ENCODE results near the gene ACTR3C. TPM values are rescaled to one million over a fixed set of nuclear protein-coding genes. Genes with fewer than 3 reads are reported as not detected.
"Not testable (repeated sequence)": the region's sequence is repeated elsewhere in the genome, so short reads cannot be mapped to it uniquely, and the experiment has no call there.

Gene ACTR3C
- polyA plus RNA-seq, 10 donors: 0.59 to 3.2 (median 1.4) TPM

DNA sequence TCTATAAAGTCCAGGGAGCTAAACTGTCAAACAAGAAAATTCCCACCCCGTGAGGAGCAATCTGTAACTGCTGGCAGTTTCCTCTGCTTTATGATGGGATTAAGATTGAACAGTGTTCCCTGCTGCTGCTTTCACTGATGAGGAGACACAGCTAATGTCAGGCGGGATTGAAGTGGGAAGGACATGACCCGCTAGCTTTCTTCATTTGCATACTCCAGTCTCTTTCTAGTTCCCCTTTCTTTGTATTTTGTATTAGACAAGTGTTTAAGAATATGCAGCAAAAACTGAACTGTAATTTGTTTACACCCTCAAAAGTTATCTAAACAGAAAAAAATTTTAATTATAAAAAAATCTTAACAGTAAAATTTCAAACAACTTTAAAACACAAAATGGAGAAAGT, 40.2 kb downstream of the ACTR3C start:
- DNase-seq: not testable (repeated sequence)

DNA sequence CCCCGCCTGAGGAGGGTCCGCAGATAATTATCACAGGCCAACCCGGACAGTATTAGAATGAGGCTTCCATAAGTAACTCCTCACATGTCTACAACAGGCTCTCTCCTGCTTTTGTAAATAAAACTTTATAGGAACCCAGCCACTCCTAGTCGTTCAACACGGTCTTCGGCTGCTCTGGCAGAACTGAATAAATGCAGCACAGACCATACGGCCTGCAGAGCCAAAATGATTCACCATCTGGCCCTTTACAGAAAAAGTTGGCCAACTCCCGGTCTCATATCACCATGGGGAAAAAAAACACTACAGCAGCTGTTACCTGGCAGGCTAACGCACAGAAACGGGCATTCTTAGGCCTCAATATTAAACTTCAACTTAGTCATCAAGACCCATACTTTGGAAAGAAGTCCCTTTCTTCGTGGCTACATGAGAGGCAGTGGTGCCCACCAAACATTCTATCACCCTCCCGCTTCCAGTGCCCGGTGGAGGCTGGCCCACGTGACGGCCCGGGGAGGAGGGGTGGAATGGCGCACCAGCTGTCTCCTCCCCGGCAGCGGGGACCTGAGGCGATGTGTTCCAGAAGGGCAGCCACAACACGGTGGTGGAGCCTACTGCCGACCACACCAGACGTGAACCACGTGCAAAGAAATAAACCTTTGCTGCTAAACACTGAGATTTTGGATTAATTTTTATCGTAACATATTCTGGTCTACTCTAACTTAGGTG, 41.5 kb downstream of the ACTR3C start:
- not testable (repeated sequence) for DNase-seq

DNA sequence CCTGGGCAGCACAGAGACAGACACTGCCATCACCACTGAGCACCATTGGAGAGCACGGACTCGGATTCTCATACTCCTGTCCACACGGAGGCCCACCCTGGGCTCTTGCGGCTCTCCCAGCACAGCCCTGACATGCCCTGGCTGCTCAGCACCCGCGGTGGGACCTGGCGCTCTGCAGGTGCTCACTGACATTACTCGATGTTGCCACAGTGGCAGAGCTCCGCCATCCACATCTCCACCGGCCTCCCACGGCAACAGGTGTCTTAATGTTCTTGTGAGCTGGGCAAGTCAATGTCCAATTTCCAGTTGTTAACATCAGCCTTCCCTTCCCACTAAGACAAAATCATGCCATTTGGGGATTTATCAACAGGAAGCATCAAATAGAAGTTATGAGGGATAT, 45.0 kb downstream of the ACTR3C start:
- not testable (repeated sequence) for DNase-seq

DNA sequence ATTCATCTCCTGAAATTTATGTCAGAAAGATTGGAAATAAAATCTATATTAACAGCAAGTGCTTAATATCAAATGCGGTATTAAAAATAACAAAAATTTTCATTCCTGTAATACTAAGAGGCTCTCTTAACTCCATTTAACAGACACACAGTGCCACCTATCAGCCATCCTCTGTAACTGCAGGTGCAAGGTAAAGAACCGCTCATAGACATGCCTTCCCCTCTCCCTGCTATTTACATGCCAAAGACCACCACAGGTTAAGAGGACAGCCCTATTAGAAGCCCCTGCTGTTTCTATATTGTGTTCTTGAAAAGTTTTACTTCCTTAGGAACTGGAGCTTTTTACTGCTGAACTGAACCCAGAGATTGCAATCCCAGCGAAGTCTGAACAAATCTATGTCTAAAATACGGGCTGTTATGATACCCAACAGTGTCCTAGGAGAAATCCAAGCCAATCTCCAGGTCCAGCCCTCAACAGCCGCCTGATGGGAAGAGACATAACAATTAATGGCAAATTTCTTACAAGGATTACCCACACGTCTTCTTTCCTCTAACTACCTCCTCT, 47.1 kb downstream of the ACTR3C start:
- peak; percentile 0 to 20 (median 10) for DNase-seq

DNA sequence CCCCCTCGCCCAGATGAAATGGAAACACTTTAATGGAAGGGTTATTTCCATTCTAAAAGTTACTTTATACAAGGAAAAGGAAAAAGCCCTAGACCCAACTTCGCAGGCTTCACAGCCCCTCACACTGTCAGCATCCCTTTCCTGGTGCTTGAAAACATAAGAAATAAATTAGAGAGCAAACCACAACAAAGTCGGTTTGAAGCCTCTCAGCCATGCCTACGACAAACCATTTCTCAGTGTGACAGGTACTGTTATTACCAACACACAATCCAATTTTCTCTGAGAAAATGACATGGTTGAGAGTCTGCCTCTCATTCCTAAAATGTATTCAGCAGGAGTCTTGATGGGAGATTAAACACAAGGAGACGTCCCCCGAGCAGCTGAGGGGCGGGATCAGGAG, 51.4 kb downstream of the ACTR3C start:
- not testable (repeated sequence) for DNase-seq

DNA sequence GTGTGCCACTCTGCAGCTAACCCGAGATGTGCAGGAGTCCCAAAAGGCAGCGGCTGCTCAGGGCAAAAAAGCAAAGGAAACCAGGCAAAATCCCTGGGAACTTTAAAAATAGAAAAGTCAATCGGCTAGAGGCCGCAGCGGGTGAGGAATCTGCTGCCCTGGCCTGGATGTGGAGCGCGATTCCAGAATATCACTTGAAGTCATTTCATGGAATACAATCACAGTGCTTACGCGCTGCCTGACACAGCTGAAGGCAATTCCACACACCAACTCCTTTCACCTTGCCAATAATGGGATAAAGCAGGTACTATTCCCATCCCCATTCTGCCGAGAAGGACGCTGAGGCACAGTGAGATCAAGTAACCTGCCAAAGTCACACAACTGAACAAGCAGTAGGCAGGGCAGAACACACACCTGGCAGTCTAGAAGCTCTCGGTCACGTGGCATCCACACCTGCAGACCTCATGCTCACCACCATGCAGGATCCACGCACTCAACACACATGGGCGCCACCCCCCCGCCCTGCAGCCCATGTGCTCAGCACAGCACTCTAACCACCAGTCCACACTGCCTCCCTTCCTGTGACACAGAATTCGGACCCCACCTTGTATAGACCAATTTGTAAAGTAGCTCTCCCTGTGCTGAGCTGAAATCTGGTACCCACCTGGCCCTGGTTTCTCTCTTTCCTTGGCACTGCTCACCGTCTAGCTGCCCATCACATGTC, 53.1 kb downstream of the ACTR3C start:
- not testable (repeated sequence) for DNase-seq

DNA sequence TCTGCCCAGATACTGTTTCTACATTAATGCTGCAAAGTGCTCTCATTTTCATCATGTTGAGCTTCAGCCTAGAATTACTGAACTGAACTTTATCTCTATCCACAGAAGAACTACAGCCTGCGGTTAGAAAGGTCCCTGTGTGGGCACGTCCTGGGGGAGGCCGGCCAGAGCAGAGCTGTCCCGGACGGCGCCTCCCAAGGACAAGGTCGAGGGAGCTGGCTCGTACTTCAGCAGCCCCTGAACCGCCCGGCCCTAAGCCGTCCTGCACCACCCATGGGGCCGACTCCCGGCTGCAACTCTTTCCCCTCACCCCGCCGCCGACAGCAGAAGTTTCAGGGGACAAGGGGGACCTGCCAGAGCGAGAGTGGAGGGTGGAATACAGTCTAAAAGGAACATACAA, 54.5 kb downstream of the ACTR3C start:
- DNase-seq: not testable (repeated sequence)

DNA sequence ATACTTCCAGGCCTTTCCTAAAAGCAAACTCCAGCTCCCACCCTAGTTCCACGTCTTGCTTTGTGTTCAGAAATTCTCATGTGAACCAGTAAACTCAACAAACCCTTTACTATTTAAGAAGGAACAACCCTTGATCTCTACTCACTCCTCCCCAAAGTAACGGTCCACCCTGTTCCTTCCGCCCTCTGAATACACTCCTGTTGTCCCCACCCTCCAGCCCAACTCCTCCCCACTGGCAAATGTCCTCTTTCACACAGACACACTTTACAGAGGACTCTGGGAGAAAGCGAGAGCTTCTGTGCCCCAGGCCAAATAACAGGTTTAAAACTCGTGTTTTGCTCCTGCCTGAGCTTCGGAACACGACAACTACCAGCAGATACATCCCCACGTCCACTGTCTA, 55.1 kb downstream of the ACTR3C start:
- not testable (repeated sequence) for DNase-seq

DNA sequence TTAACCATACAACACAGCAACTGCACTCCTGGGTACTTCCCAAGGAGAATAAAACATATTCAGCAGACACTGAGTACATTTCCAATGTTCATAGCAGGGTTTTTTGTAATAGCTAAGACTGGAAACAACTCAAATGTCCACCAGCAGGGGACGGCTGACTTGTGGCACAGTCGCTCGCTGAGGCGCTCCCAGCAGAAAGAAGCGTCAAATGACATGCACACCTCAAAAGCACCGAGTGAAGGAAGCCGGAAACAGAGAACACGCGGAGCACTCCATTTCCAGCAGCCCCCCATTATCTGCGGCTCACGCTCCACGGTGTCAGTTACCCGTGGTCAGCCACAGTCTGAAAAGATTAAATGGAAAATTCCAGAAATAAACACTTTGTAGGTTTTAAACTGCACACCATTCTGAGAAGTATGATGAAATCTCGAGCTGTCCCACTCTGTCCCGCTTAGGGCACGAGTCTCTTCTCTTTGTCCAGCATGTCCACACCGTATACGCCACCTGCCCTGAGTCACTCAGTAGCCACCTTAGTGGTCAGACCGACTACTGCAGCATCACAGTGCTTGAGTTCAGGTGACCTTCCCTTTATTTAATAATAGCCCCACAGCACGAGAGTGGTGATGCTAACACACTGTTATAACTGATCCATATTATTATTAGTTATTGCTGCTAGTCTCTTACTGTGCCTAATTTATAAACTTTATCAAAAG, 56.2 kb downstream of the ACTR3C start:
- DNase-seq: not testable (repeated sequence)

DNA sequence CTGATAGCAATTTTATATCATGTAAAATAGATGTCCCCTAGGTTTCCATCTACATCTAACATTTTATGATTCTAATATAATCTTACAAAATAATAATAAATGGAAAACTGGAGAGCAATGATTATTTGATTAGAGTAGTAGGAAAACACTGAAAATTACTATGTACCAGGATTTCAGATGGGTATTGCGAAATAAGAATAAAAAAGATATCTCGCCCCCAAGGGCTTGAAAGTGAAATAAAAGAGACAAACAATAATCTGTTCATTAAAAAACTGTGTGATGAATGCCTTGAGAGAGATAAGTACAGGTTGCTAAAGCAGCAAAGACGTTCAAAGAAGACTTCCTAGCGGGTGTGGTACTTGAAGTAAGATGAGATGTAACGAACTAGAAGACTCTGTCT, 60.7 kb downstream of the ACTR3C start:
- not testable (repeated sequence) for DNase-seq

DNA sequence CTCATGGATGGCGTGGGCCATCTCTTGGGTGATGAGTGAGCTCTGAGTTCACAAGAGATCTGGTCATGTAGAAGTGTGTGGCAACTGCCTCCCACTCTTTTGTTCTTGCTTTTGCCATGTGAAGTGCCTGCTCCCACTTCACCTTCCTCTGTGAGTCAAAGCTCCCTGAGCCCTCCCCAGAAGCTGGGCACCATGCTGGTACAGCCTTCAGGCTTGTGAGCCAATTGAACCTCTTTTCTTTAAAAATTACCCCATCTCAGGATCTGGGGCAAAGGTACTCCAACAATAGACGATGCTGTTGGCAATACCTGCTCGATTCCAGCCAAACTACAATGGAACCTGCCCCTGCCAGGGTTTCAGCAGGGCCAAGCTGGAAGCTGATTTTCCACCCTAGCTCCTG, 75.6 kb downstream of the ACTR3C start:
- not testable (repeated sequence) for DNase-seq

DNA sequence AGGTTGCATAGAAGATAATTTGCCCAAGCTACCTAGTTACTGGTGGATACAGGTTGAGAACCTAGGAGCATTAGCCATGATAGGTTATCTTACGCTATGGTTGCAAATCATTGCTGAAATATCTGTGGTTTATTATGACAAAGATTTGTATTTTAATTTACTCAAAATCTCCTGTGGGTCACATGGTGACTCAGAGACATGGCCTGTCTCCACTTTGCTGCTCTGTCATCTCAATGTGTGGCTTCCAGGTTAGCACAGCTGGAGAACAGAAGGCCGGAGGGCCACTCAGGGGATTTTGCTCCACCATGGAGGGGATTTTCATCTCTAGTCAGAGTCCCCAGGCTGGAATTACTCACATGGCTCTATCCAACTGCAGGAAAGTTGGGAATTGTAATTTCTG, 78.1 kb downstream of the ACTR3C start:
- DNase-seq: not testable (repeated sequence)

DNA sequence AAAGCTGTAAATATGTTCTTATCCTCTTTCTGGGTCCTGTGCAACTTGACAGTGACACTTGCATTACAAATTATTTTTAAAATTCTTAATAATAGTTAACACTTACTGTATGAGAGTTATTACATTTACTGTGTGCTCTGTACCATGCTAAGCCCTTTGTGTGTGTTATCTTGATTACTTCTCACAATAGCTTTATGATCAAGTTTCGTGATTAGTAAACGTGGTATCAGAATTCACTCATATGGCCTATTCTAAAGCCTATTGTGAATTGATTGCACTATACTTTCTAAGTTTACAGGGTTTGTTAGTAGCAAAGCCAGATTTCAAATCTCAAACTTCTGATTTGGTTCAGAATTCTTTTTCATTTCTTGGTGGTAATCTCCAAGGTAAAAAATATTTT, 80.4 kb downstream of the ACTR3C start:
- not testable (repeated sequence) for DNase-seq

DNA sequence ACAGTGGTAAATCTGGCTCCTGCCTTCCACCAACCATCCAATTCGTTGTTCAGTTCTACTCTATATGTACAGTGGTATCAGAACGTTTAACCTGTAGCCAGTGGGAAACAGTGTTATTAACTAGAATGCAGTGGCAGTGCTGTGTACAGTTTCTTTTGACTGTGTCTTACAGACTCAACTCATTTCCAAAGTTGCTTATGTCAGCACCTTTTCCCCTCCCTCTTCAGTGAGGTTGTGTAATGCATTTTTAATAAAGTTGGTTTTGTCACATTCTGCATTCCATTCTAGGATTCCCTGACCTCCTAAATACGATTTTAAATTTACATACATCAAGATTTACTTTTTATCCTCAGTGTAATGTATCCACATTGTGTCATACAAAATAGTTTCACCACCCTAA, 97.9 kb downstream of the ACTR3C start:
- not testable (repeated sequence) for DNase-seq

DNA sequence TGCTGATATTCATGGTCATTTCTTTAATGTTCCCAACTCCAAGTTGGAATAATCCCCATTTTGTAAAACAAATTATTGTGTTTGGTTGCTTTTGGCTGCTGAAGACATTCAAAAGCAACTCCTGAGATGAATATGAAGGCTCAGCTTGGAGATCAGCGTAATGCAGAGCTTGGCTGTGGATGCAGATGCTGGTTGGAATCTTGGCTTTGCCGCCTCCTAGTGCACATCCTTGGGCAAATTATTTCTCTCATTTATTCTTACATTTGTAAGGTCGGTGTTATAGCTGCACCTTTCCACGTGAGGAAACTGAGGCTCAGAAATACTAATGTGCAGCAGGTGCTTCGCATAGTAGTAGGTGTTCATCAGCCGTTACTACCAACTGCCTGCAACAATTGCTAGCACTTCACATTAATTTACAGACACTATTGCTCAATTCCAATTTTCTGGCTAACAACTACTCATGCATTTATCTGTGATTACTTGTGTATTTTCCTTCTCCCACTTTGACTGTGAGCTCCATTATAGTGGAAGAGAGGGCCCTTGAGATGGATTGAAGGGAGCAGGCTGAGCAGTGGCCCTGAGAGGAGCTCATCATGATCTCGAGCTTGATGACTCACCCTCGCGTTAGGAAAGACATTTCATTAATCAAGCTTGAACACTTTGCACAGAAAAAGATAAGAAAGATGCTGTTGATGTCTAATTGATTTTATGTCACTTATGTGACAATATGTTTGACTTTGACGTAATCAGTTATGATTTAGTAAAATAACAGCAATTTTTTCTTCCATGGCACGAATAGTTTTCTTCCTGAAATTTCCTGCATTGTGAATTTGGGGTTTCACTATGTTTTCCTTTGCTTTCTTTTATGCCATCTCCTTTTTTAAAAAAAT, 101.0 kb downstream of the ACTR3C start:
- peak; percentile 0 to 12 (median 3) for DNase-seq

DNA sequence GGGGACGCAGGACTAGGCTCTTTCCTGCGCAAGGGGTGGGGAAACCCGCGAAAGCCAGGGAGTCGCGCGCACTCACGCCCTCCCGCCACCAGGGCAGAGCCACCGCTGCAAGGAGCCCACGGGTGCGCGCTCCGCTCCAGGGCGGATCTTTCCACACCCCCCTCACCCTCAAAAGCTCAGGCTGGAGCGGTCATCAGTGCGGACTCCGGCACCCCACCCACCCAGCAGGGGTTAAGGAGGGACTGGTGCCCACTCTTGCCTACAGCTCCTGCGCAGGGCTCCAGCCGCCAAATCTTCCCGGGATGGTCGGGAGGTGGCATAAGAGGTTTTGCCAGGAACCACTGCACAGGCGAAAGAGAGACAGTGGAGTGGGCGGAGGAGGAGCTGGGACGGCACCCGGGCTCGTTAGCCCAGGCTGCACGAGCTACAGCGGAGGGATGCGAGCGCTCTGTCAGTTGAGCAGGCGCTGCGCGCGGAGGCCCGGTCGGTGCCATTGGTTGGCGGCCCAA, 102.6 kb downstream of the ACTR3C start:
- DNase-seq: peak in 1 of 3 donors; percentile 8

DNA sequence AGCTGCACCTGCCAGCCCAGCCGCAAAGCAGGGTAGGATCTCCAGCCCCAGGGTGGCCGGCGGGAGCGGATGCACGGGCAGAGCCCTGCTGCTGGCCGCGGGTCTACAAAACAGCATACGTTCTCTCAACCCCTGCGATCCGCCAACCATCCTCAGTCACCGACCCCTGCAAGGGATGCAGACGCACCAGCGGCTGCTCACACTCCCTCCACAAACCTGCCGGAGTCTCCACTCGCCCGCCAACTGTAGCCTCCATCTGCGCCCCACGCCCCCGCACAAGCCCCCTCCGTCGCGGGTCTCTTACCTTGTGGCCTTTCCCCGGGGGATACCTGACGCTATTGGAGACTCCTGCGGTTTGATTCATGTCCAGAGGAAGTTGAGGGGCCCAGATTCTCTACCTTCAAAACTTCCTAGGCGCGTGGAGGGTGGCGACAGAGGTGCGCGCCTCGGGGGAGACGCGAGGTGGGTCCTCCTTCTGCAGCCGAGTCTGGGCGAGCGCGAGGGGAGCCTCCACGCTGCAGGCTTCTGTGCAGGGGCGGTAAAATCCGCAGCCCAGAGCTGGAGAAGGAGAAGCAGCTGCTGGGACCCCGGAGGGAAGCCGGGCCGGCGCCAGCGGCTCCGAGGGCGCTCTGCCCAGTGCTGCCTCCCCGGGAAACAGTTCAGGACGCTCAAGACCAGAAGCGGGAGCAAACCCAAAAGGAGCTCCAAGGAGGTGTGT, 103.2 kb downstream of the ACTR3C start:
- not testable (repeated sequence) for DNase-seq

DNA sequence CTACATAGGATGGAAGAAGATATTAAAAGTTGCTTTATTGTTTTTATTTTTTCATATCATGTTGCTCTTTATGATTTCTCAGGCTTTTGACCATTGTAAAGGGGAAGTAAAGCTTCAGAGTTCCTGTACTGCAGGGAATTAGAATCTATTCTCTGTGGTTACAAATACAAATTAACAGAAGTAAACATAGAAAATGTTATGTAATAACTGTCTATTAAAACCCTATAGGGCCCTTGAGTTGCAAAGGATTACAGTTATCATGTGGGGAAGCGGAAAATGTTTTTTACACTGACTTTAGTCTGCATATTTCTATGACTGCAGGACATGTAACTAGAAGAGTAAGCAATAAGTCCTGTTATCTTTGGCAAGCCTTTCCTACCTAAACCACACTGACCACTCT, 116.5 kb downstream of the ACTR3C start:
- not testable (repeated sequence) for DNase-seq

DNA sequence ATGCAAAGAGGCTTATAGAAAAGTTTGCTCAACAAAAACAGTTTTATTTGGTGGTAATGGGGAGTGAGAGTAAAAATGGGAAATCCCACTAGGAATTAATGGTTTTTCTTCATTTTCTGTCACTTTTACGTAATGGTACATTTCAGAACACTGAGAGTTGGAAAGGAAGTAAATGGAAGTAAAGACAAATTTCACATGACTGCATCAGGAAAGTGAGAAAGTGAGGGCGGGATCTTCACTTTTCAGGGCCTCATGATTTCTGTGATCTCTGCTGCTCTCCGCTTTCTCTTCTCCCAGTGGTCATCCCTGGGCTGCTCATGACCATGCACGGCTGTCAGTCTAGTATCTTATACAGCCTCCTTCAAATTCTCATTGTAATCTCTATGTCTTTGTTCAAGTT, 117.5 kb downstream of the ACTR3C start:
- not testable (repeated sequence) for DNase-seq

DNA sequence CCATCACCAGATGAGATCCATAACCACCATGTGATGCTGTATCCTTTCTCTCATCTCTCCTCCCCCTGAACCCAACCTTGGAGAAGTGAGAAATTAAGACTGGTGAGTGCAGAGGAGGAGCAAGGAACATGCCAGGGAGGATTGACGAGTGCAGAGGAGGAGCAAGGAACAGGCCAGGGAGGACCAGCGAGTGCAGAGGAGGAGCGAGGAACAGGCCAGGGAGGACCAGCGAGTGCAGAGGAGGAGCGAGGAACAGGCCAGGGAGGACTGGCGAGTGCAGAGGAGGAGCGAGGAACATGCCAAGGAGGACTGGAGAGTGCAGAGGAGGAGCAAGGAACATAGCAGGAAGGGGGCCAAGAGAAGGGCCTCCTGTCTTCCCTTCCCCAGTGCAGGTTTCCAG, 118.8 kb downstream of the ACTR3C start:
- not testable (repeated sequence) for DNase-seq
